Suprapubic skin (tissue), 3 donors: ENCODE measurements around the gene RFX3.

ENCODE experiments used
- CTCF ChIP-seq, 2 donors: fragments of 200-600 bp in 1 of 2; fragments of 450-650 bp in 1 of 2; sonication (generic) in 1 of 2; IDR thresholded peaks; one replicate each; pipeline ENCODE4 v1.5.1; 2016 to 2019; ENCODE audit warnings: antibody characterized with exemption in 2 of 2, mild to moderate bottlenecking in 1 of 2, moderate library complexity in 1 of 2
- EP300 ChIP-seq: sonication (generic); formaldehyde crosslinking; IDR thresholded peaks from one replicate; pipeline ENCODE4 v1.6.1; 2017; ENCODE audit warnings: antibody characterized with exemption
- POLR2A ChIP-seq, 2 donors: fragments of 450-650 bp; IDR thresholded peaks; one replicate each; pipeline ENCODE4 v1.6.1; 2017; ENCODE audit warnings: antibody characterized with exemption in 2 of 2, mild to moderate bottlenecking in 2 of 2, moderate library complexity in 2 of 2

- TF ChIP-seq CTCF (IDR thresholded peaks at IDR 0.05) (no peak), EP300 (no peak), POLR2A (IDR thresholded peaks at IDR 0.05) (no peak)
Measured at GRCh38 chr9:3271157-3271556, 254.6 kb downstream of the RFX3 start.
